Osteocyte (in vitro differentiated cells): ENCODE data around the gene ASS1. TPM values are rescaled to one million over a fixed set of nuclear protein-coding genes. Genes with fewer than 3 reads are reported as not detected.

Experiments used
- DNase-seq: peaks from one replicate; pipeline ENCODE4 v3.0.0; 2021; ENCODE audit warnings: mixed read lengths; ENCODE audit not compliant: unreplicated experiment; ENCODE audit errors: extremely low spot score
- H3K27ac Mint-ChIP-seq: one replicate; pipeline ENCODE4 v1.8.0; 2021; ENCODE audit warnings: mild to moderate bottlenecking, mixed read lengths; ENCODE audit not compliant: unreplicated experiment
- H3K27me3 Mint-ChIP-seq: one replicate; pipeline ENCODE4 v1.8.0; 2021; ENCODE audit warnings: mixed read lengths; ENCODE audit not compliant: unreplicated experiment
- H3K36me3 Mint-ChIP-seq: one replicate; pipeline ENCODE4 v1.8.0; 2021; ENCODE audit warnings: mixed read lengths; ENCODE audit not compliant: unreplicated experiment
- H3K4me1 Mint-ChIP-seq: one replicate; pipeline ENCODE4 v1.8.0; 2021; ENCODE audit warnings: mixed read lengths; ENCODE audit not compliant: unreplicated experiment
- H3K4me3 Mint-ChIP-seq: one replicate; pipeline ENCODE4 v1.8.0; 2021; ENCODE audit warnings: mild to moderate bottlenecking, moderate library complexity, mixed read lengths; ENCODE audit not compliant: unreplicated experiment
- H3K9me3 Mint-ChIP-seq: one replicate; pipeline ENCODE4 v1.8.0; 2021; ENCODE audit warnings: mixed read lengths; ENCODE audit not compliant: unreplicated experiment
- total RNA-seq: library from RNA; stranded (reverse); gene quantifications from 2 replicates; pipeline ENCODE4 v1.2.1, GENCODE V29; 2021
- TF ChIP-seq, protein P1 (sequence below): fragments of 200-600 bp; sonication (generic); IDR thresholded peaks from 2 replicates; pipeline ENCODE4 v1.5.0; 2021; ENCODE audit warnings: antibody characterized with exemption, mild to moderate bottlenecking, moderate library complexity

The ASS1 gene
- total RNA-seq, 1 donor from 2014 or later, result 219 TPM

GRCh38 chr9:130443840-130444492 is 795 bp upstream of the ASS1 start:
- Mint-ChIP-seq H3K27ac (no peak overlapping the region), H3K27me3 (no peaks in the 10 kb centered on the region), H3K9me3 (peaks cover 14% of the 10 kb centered on the region), H3K4me3 (no peak overlapping the region), H3K4me1 (peaks cover 35% of the 10 kb centered on the region), H3K36me3 (peaks cover 3% of the 10 kb centered on the region)
- DNase-seq, result no peak
- TF ChIP-seq, protein P1, sequence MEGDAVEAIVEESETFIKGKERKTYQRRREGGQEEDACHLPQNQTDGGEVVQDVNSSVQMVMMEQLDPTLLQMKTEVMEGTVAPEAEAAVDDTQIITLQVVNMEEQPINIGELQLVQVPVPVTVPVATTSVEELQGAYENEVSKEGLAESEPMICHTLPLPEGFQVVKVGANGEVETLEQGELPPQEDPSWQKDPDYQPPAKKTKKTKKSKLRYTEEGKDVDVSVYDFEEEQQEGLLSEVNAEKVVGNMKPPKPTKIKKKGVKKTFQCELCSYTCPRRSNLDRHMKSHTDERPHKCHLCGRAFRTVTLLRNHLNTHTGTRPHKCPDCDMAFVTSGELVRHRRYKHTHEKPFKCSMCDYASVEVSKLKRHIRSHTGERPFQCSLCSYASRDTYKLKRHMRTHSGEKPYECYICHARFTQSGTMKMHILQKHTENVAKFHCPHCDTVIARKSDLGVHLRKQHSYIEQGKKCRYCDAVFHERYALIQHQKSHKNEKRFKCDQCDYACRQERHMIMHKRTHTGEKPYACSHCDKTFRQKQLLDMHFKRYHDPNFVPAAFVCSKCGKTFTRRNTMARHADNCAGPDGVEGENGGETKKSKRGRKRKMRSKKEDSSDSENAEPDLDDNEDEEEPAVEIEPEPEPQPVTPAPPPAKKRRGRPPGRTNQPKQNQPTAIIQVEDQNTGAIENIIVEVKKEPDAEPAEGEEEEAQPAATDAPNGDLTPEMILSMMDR, result no peak

- Mint-ChIP-seq H3K9me3 (peaks cover 14% of the 10 kb centered on the region), H3K27me3 (no peaks in the 10 kb centered on the region), H3K4me3 (peak overlapping the region; percentile 81), H3K4me1 (peaks cover 45% of the 10 kb centered on the region), H3K36me3 (peaks cover 3% of the 10 kb centered on the region), H3K27ac (peak overlapping the region; percentile 98)
- TF ChIP-seq, protein P1, result no peak
- DNase-seq, result no peak
These were observed 665 bp downstream of the ASS1 start for GRCh38 chr9:130445268-130445983.

- Mint-ChIP-seq H3K27ac (peak overlapping the region; percentile 98), H3K36me3 (peaks cover 3% of the 10 kb centered on the region), H3K9me3 (peaks cover 9% of the 10 kb centered on the region), H3K4me3 (peak overlapping the region; percentile 81), H3K27me3 (no peaks in the 10 kb centered on the region), H3K4me1 (peaks cover 53% of the 10 kb centered on the region)
- DNase-seq, result no peak
- TF ChIP-seq, protein P1, result no peak
These were observed 1.5 kb downstream of the ASS1 start for GRCh38 chr9:130446101-130446861.

DNA sequence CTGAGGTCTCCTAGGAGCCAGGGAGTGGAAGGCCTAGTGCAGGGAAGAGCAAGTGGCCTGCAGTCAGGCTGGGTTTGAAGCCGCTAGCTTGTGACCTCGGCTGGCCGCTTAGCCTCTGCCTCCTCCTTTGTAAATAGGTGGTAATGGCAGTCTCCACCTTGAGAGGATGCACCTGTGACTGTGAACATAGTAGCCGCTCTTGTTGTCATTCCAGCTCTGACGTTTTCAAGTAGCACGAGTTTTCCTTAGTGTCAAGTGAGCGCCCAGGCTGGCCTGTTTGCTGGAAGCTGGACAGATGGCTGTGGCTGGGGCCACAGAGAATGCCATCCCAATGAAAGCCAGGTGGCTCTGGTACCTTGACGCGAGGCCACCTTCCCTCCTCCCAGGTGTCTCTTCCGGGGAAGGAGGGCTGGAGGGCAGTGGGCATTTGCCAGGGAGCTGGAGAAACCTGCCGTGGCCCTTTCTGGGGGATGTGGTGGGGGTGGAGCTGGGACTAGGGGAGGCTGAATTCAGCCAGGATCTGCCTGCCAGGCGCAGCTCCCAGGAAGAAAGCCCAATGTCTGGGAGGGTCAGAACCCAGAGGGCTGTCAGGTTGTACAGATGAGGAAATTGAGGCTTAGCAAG is 2.5 kb downstream of the ASS1 start:
- TF ChIP-seq, protein P1, result no peak
- H3K36me3 Mint-ChIP-seq, result no peaks in the 10 kb centered on the region
- H3K4me3 Mint-ChIP-seq, result peak overlapping the region; percentile 81
- H3K27me3 Mint-ChIP-seq, result no peaks in the 10 kb centered on the region
- DNase-seq, result no peak
- H3K27ac Mint-ChIP-seq, result peak overlapping the region; percentile 98
- no peaks in the 10 kb centered on the region for H3K9me3 Mint-ChIP-seq
- H3K4me1 Mint-ChIP-seq, result peaks cover 63% of the 10 kb centered on the region
